IgD-negative memory B cell (primary cell): Measurements from ENCODE around the gene HPX. TPM values are rescaled to one million over a fixed set of nuclear protein-coding genes. Genes with fewer than 3 reads are reported as not detected.

Experiments used
- H3K27ac Mint-ChIP-seq, 3 donors: one replicate each; pipeline ENCODE4 v1.8.0; 2020 to 2022; ENCODE audit warnings: mild to moderate bottlenecking in 3 of 3, mixed read lengths in 3 of 3, moderate library complexity in 1 of 3
- H3K27me3 Mint-ChIP-seq: one replicate; pipeline ENCODE4 v1.8.0; 2021; ENCODE audit warnings: mixed read lengths
- H3K36me3 Mint-ChIP-seq: one replicate; pipeline ENCODE4 v1.8.0; 2020; ENCODE audit warnings: mild to moderate bottlenecking, mixed read lengths
- H3K4me1 Mint-ChIP-seq, 3 donors: one replicate each; pipeline ENCODE4 v1.8.0; 2020 to 2022; ENCODE audit warnings: mixed read lengths in 3 of 3, mild to moderate bottlenecking in 1 of 3
- H3K4me3 Mint-ChIP-seq, 4 donors: one replicate each; pipeline ENCODE4 v1.8.0; 2020 to 2022; ENCODE audit warnings: mild to moderate bottlenecking in 4 of 4, mixed read lengths in 4 of 4, moderate library complexity in 3 of 4
- H3K9me3 Mint-ChIP-seq, 3 donors: one replicate each; pipeline ENCODE4 v1.8.0; 2020 to 2021; ENCODE audit warnings: mixed read lengths in 3 of 3, mild to moderate bottlenecking in 1 of 3
- polyA plus RNA-seq: library from polyadenylated mRNA; unstranded; fragments of 300-500 nt; fragmentation: Illumina TruSeq; gene quantifications from one replicate; pipeline ENCODE4 v1.2.3, GENCODE V29; 2021

Gene HPX
- 0.46 TPM for polyA plus RNA-seq

DNA sequence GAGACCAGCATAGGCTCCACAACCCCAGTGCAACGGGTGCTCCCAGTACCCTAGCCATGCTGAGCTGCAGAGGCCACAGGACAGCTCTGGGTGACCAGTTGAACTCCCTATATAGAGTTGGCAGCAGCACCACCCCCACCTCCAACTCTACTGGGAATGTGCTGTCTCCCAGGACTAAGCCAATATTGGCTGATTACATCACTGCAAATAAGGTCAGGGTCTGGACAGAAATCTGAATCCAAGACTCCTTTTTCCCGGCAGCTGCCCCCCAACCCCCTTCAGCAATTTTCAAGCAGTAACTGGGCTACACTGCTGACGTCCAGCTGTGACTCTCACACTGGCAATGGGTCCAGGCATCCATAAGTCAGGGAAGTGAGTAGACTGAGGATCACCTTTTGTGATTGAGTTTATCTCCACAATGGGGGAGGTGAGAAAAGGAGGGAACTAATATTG is at the start of gene HPX:
Gene HPX (minus strand): TSS at position 82 of the 453 bp plus-strand sequence. CDS start 24 bp downstream, at position 58.
- no peak within 1 kb of the TSS for H3K27ac Mint-ChIP-seq
- H3K4me3 Mint-ChIP-seq = no peak within 1 kb of the TSS
- H3K36me3 Mint-ChIP-seq = no peaks in the 10 kb centered on the region
- peaks cover under 1% of the 10 kb centered on the region for H3K27me3 Mint-ChIP-seq
- H3K4me1 Mint-ChIP-seq = no peaks in the 10 kb centered on the region
- no peaks in the 10 kb centered on the region for H3K9me3 Mint-ChIP-seq

DNA sequence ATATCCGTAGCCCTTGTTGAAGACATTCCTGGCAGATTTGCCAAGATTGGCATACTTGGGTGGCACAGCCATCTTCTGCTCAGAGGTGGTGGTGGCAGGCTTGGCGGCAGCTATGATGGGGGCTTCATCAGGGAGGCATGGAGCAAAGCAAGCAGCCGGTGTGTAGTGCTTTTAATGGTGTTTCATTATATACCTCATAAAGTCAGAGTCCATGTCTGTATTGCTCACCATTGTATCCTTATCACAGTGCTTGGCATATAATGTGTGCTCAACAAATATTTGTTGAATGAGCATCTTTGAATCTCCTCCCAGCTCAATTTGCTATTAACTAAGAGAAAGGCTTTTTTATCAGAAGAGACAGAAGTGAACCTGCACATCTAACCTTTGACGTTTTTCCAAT is 48.5 kb upstream of the HPX start:
- peaks cover 0 to 4% (median 0%) of the 10 kb centered on the region in 3 donors for H3K4me1 Mint-ChIP-seq
- H3K4me3 Mint-ChIP-seq = no peak overlapping the region
- H3K9me3 Mint-ChIP-seq = no peaks in the 10 kb centered on the region
- H3K27ac Mint-ChIP-seq = no peak overlapping the region
- peaks cover 1% of the 10 kb centered on the region for H3K36me3 Mint-ChIP-seq
- H3K27me3 Mint-ChIP-seq = no peaks in the 10 kb centered on the region

DNA sequence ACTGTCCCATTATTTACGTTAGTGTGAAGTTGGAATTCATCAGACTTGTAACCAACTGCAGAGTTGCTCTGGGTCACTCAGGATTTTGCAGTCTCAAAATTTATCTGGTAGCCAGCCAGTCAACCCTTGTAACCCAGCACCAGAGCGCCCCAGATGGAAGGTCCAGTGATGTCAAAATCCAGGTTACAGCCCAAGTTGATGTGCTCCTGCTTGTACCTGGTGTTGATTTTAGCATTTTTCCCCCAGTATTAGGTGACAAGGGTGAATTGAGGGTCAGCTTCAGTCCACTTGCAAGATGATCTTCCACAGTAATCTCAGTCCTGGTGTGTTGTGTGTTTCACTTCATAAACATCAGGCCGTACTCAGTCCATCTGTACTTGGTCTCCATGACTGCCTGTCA is 48.0 kb upstream of the HPX start:
- H3K36me3 Mint-ChIP-seq = peaks cover 1% of the 10 kb centered on the region
- no peaks in the 10 kb centered on the region for H3K27me3 Mint-ChIP-seq
- H3K9me3 Mint-ChIP-seq = no peaks in the 10 kb centered on the region
- H3K4me3 Mint-ChIP-seq = no peak overlapping the region
- H3K27ac Mint-ChIP-seq = no peak overlapping the region
- peaks cover 0 to 4% (median 0%) of the 10 kb centered on the region in 3 donors for H3K4me1 Mint-ChIP-seq

DNA sequence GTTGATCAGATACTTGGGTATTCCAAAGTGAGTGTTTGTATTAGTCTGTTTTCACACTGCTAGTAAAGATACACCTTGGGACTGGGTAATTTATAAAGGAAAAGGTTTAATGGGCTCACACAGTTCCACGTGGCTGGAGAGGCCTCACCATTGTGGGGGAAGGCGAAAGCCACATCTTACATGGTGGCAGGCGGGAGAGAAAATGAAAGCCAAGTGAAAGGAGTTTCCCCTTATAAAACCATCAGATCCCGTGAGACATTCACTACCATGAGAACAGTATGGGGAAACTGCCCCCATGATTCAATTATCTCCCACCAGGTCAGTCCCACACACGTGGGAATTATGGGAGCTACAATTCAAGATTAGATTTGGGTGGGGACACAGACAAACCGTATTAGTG is 47.6 kb upstream of the HPX start:
- Mint-ChIP-seq H3K4me1 (peaks cover 2 to 5% (median 3%) of the 10 kb centered on the region in 3 donors), H3K9me3 (no peaks in the 10 kb centered on the region), H3K27me3 (no peaks in the 10 kb centered on the region), H3K36me3 (peaks cover 1% of the 10 kb centered on the region), H3K4me3 (peak overlapping the region in 1 of 4 donors; percentile 46), H3K27ac (no peak overlapping the region)

- no peaks in the 10 kb centered on the region for H3K27me3 Mint-ChIP-seq
- H3K4me3 Mint-ChIP-seq = no peak overlapping the region
- peaks cover 12 to 16% (median 13%) of the 10 kb centered on the region in 3 donors for H3K4me1 Mint-ChIP-seq
- H3K9me3 Mint-ChIP-seq = no peaks in the 10 kb centered on the region
- no peak overlapping the region for H3K27ac Mint-ChIP-seq
- H3K36me3 Mint-ChIP-seq = peaks cover 1% of the 10 kb centered on the region
Measured at GRCh38 chr11:6486938-6487337, 46.2 kb upstream of the HPX start.

DNA sequence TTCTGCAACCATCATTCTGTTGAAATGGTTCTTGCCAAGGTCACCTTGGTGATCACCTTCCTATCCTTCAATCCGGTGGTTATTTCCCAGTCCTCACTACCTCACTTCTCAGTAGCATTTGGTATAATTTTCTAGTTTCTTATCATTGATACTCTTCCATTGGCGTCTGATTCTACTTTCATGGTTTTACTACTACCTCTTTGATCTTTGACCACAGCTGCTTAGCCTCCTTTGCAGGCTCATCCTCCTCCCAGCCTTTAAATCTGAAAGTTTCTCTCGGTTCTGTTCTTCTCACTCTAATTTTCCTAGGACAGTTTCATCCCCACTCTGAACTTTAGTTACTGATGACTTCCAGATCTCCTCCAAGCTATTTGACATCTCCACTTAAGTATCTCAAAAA is 45.5 kb upstream of the HPX start:
- Mint-ChIP-seq H3K36me3 (peaks cover 1% of the 10 kb centered on the region), H3K27ac (no peak overlapping the region), H3K4me3 (no peak overlapping the region), H3K4me1 (peaks cover 14 to 16% (median 16%) of the 10 kb centered on the region in 3 donors), H3K9me3 (no peaks in the 10 kb centered on the region), H3K27me3 (no peaks in the 10 kb centered on the region)

DNA sequence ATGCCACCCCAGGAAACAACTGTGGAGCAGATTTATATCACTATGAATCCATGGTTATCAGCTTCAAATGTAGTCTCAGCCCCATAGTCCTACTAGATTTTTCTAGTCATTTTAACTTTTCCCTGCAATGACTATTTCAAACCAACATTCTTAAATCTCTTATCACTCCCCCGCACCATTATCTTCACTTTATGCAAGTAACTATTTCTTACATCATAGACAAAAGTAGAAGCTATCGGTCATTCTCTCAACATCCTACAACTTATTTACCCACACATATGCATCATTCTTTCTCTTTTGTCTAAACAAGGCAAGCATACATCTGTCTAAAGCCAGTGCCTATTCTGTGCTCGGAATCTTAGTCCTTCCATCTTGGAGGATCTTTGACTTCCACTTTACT is 44.9 kb upstream of the HPX start:
- Mint-ChIP-seq H3K27me3 (no peaks in the 10 kb centered on the region), H3K36me3 (peaks cover 1% of the 10 kb centered on the region), H3K4me3 (no peak overlapping the region), H3K9me3 (no peaks in the 10 kb centered on the region), H3K27ac (no peak overlapping the region), H3K4me1 (peaks cover 19 to 20% (median 20%) of the 10 kb centered on the region in 3 donors)

DNA sequence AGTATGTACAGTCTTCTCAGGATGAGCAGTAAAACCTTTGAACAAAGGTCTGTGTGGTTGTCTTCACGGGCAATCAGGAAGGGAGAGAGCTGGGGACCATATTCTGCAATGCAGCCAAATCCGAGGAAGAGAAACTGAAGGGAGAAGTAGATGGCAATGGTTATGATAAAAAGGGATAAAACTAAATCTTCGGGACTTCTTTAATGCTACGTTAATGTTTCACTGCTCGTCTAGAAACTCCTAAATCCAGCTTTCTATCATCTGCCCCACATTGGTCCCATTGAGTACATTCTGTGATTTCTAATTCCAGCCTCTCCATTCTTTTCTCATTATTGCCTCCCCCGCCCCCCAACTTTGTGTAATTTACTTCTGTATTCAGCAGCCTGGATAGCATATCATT is 42.2 kb upstream of the HPX start:
- no peaks in the 10 kb centered on the region for H3K27me3 Mint-ChIP-seq
- no peaks in the 10 kb centered on the region for H3K9me3 Mint-ChIP-seq
- H3K27ac Mint-ChIP-seq = peak overlapping the region; percentile 15 to 93 (median 48)
- H3K4me1 Mint-ChIP-seq = peaks cover 28 to 31% (median 30%) of the 10 kb centered on the region in 3 donors
- no peaks in the 10 kb centered on the region for H3K36me3 Mint-ChIP-seq
- peak overlapping the region in 3 of 4 donors; percentile 84 to 95 (median 89) for H3K4me3 Mint-ChIP-seq

- H3K4me1 Mint-ChIP-seq = peaks cover 28 to 31% (median 30%) of the 10 kb centered on the region in 3 donors
- H3K9me3 Mint-ChIP-seq = no peaks in the 10 kb centered on the region
- no peaks in the 10 kb centered on the region for H3K27me3 Mint-ChIP-seq
- peak overlapping the region; percentile 48 to 98 (median 94) for H3K27ac Mint-ChIP-seq
- peak overlapping the region; percentile 89 to 98 (median 95) for H3K4me3 Mint-ChIP-seq
- H3K36me3 Mint-ChIP-seq = no peaks in the 10 kb centered on the region
Measured at GRCh38 chr11:6482441-6482840, 41.7 kb upstream of the HPX start.

- H3K27ac Mint-ChIP-seq = peak overlapping the region; percentile 77 to 98 (median 94)
- H3K9me3 Mint-ChIP-seq = no peaks in the 10 kb centered on the region
- no peaks in the 10 kb centered on the region for H3K27me3 Mint-ChIP-seq
- peaks cover 28 to 31% (median 30%) of the 10 kb centered on the region in 3 donors for H3K4me1 Mint-ChIP-seq
- H3K36me3 Mint-ChIP-seq = no peaks in the 10 kb centered on the region
- peak overlapping the region; percentile 89 to 98 (median 95) for H3K4me3 Mint-ChIP-seq
Measured at GRCh38 chr11:6481924-6482275, 41.1 kb upstream of the HPX start.

- Mint-ChIP-seq H3K9me3 (no peaks in the 10 kb centered on the region), H3K27ac (peak within 1 kb of the TSS; percentile 77 to 98 (median 94)), H3K36me3 (no peaks in the 10 kb centered on the region), H3K27me3 (no peaks in the 10 kb centered on the region), H3K4me1 (peaks cover 28 to 31% (median 30%) of the 10 kb centered on the region in 3 donors), H3K4me3 (peak within 1 kb of the TSS; percentile 89 to 98 (median 95))
Measured at GRCh38 chr11:6481012-6481923, 40.5 kb upstream of the HPX start, which contains the start of the genes ARFIP2 and TIMM10B. Gene ARFIP2 (minus strand): TSS chr11:6481331. CDS start chr11:6480421, 910 bp downstream. Gene TIMM10B (plus strand): TSS chr11:6481501. CDS start chr11:6481517, 16 bp downstream.

- Mint-ChIP-seq H3K27ac (peak overlapping the region; percentile 77 to 98 (median 94)), H3K27me3 (no peaks in the 10 kb centered on the region), H3K4me3 (peak overlapping the region; percentile 89 to 98 (median 95)), H3K9me3 (no peaks in the 10 kb centered on the region), H3K4me1 (peaks cover 28 to 31% (median 30%) of the 10 kb centered on the region in 3 donors), H3K36me3 (no peaks in the 10 kb centered on the region)
Measured at GRCh38 chr11:6480299-6480914, 39.6 kb upstream of the HPX start.

DNA sequence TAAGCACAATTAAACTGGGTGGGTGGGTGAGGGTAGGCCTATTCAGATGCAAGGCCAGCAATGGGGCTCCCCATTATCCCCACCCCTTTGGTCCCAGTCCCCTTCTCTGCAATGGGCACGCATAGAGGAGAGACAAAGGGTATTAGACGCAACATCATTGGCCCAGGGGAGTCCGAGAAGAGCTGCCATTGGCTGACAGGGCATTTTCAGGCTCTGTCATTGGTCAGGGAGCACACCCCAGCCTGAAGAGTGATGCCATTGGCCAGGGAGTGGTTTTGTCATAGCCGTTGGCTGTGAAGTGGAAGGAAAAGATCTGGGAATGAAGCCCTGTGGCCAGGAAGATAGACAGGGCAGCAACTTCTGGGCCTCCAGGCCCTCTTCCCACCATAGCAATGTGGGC is 35.8 kb upstream of the HPX start:
- H3K9me3 Mint-ChIP-seq = no peaks in the 10 kb centered on the region
- H3K27ac Mint-ChIP-seq = no peak overlapping the region
- peak overlapping the region in 1 of 4 donors; percentile 85 for H3K4me3 Mint-ChIP-seq
- H3K36me3 Mint-ChIP-seq = no peaks in the 10 kb centered on the region
- H3K4me1 Mint-ChIP-seq = peaks cover 23 to 29% (median 28%) of the 10 kb centered on the region in 3 donors
- H3K27me3 Mint-ChIP-seq = no peaks in the 10 kb centered on the region

GRCh38 chr11:6475936-6476335 is 35.1 kb upstream of the HPX start:
- no peaks in the 10 kb centered on the region for H3K9me3 Mint-ChIP-seq
- H3K36me3 Mint-ChIP-seq = no peaks in the 10 kb centered on the region
- peaks cover 18 to 24% (median 24%) of the 10 kb centered on the region in 3 donors for H3K4me1 Mint-ChIP-seq
- peak overlapping the region in 1 of 4 donors; percentile 85 for H3K4me3 Mint-ChIP-seq
- H3K27ac Mint-ChIP-seq = peak overlapping the region in 2 of 3 donors; percentile 29 to 35
- H3K27me3 Mint-ChIP-seq = no peaks in the 10 kb centered on the region
